Upper lobe of right lung (tissue), 1 donor: Measurements from ENCODE around the gene CTNNA3. TPM values are rescaled to one million over a fixed set of nuclear protein-coding genes. Genes with fewer than 3 reads are reported as not detected.

ENCODE experiments used
- ATAC-seq: fragments of 200-7000 bp; cut with Tn5 transposase; one replicate; pipeline ENCODE4 v1.9.1; 2020; ENCODE audit warnings: mild to moderate bottlenecking, moderate library complexity
- DNase-seq: peaks from one replicate; pipeline ENCODE4 v3.0.0-alpha.2; 2020
- H3K27ac ChIP-seq: fragments of 200-600 bp; one replicate; pipeline ENCODE4 v1.8.0; 2022
- H3K27me3 ChIP-seq: fragments of 200-600 bp; one replicate; pipeline ENCODE4 v1.8.0; 2022; ENCODE audit warnings: mild to moderate bottlenecking
- H3K36me3 ChIP-seq: fragments of 200-600 bp; one replicate; pipeline ENCODE4 v1.8.0; 2022
- H3K4me1 ChIP-seq: fragments of 200-600 bp; one replicate; pipeline ENCODE4 v1.8.0; 2022
- H3K4me3 ChIP-seq: fragments of 200-600 bp; one replicate; pipeline ENCODE4 v1.8.0; 2022; ENCODE audit warnings: mild to moderate bottlenecking
- H3K9me3 ChIP-seq: fragments of 200-600 bp; one replicate; pipeline ENCODE4 v1.8.0; 2022
- intact Hi-C: fragments of 100-400 bp; cut with DNase I; formaldehyde crosslinking; loops from one replicate; pipeline ENCODE4 v1.11.0; 2022
- total RNA-seq: library from RNA; stranded (reverse); fragmentation: NEBNext Ultra II Directional; extraction: Animal tissue kit (Norgen Biotek cat#: 25700); gene quantifications from one replicate; pipeline ENCODE4 v1.2.1, GENCODE V29; 2021
- TF ChIP-seq, protein P1 (sequence below): fragments of 200-600 bp; IDR thresholded peaks from one replicate; pipeline ENCODE4 v1.8.0; 2022; ENCODE audit warnings: antibody characterized with exemption
- donor health status: DM: no; HTN: yes; CAD: no; lungs with severe emphysema.

CTNNA3 gene
- total RNA-seq, 1 donor from 2014 or later = 0.67 TPM

DNA sequence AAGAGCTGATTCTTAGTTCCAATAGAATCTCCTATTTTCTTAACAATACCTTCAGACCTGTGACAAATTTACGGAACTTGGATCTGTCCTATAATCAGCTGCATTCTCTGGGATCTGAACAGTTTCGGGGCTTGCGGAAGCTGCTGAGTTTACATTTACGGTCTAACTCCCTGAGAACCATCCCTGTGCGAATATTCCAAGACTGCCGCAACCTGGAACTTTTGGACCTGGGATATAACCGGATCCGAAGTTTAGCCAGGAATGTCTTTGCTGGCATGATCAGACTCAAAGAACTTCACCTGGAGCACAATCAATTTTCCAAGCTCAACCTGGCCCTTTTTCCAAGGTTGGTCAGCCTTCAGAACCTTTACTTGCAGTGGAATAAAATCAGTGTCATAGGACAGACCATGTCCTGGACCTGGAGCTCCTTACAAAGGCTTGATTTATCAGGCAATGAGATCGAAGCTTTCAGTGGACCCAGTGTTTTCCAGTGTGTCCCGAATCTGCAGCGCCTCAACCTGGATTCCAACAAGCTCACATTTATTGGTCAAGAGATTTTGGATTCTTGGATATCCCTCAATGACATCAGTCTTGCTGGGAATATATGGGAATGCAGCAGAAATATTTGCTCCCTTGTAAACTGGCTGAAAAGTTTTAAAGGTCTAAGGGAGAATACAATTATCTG, 768.6 kb downstream of the CTNNA3 start:
- Histone ChIP-seq H3K9me3 (no peaks in the 10 kb centered on the region), H3K27me3 (peaks cover 51% of the 10 kb centered on the region), H3K4me1 (no peaks in the 10 kb centered on the region), H3K36me3 (no peaks in the 10 kb centered on the region), H3K4me3 (no peak overlapping the region), H3K27ac (no peak overlapping the region)
- ATAC-seq (no peak), DNase-seq (no peak)
- intact Hi-C loops = no loop called here
- TF ChIP-seq, protein P1, sequence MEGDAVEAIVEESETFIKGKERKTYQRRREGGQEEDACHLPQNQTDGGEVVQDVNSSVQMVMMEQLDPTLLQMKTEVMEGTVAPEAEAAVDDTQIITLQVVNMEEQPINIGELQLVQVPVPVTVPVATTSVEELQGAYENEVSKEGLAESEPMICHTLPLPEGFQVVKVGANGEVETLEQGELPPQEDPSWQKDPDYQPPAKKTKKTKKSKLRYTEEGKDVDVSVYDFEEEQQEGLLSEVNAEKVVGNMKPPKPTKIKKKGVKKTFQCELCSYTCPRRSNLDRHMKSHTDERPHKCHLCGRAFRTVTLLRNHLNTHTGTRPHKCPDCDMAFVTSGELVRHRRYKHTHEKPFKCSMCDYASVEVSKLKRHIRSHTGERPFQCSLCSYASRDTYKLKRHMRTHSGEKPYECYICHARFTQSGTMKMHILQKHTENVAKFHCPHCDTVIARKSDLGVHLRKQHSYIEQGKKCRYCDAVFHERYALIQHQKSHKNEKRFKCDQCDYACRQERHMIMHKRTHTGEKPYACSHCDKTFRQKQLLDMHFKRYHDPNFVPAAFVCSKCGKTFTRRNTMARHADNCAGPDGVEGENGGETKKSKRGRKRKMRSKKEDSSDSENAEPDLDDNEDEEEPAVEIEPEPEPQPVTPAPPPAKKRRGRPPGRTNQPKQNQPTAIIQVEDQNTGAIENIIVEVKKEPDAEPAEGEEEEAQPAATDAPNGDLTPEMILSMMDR = no peak

DNA sequence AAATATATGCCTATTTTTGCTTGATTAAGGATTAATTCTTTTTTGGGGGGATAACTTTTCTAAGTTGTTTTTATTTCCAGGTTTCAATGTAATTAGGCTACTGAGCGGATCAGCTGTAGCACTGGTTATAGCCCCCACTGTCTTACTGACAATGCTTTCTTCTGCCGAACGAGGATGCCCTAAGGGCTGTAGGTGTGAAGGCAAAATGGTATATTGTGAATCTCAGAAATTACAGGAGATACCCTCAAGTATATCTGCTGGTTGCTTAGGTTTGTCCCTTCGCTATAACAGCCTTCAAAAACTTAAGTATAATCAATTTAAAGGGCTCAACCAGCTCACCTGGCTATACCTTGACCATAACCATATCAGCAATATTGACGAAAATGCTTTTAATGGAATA, 769.2 kb downstream of the CTNNA3 start:
- TF ChIP-seq, protein P1 = no peak
- H3K36me3 ChIP-seq = no peaks in the 10 kb centered on the region
- no peaks in the 10 kb centered on the region for H3K4me1 ChIP-seq
- peaks cover 51% of the 10 kb centered on the region for H3K27me3 ChIP-seq
- no peak for ATAC-seq
- no peaks in the 10 kb centered on the region for H3K9me3 ChIP-seq
- intact Hi-C loops = no loop called here
- H3K4me3 ChIP-seq = no peak overlapping the region
- no peak for DNase-seq
- H3K27ac ChIP-seq = no peak overlapping the region

DNA sequence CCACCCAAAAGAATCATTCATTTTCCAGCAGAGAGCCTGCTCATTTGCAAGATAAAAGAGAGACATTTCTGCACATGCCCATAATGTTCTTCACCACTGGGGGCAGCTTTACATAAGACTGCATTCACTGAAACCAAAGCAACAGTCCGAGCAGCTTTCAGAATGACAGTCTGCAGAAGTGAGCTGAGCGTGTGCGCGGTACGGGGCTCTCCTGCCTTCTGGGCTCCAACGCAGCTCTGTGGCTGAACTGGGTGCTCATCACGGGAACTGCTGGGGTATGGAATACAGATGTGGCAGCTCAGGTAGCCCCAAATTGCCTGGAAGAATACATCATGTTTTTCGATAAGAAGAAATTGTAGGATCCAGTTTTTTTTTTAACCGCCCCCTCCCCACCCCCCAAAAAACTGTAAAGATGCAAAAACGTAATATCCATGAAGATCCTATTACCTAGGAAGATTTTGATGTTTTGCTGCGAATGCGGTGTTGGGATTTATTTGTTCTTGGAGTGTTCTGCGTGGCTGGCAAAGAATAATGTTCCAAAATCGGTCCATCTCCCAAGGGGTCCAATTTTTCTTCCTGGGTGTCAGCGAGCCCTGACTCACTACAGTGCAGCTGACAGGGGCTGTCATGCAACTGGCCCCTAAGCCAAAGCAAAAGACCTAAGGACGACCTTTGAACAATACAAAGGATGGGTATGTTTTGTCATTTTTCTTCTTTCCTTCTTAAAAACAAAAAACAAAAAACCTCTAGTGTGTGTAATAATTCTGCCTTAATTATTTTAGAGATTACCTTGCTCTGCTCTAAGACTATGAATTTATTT, 769.9 kb downstream of the CTNNA3 start, which contains the start of gene LRRTM3:
Gene LRRTM3, plus strand, starts transcription at position 141 of the 820 bp plus-strand sequence.
- DNase-seq (no peak), ATAC-seq (peak; percentile 94)
- Histone ChIP-seq H3K4me1 (no peaks in the 10 kb centered on the region), H3K27ac (no peak within 1 kb of the TSS), H3K27me3 (peaks cover 49% of the 10 kb centered on the region), H3K9me3 (no peaks in the 10 kb centered on the region), H3K36me3 (no peaks in the 10 kb centered on the region), H3K4me3 (no peak within 1 kb of the TSS)
- intact Hi-C loops = no loop called here
- TF ChIP-seq, protein P1 = peak; percentile 62

DNA sequence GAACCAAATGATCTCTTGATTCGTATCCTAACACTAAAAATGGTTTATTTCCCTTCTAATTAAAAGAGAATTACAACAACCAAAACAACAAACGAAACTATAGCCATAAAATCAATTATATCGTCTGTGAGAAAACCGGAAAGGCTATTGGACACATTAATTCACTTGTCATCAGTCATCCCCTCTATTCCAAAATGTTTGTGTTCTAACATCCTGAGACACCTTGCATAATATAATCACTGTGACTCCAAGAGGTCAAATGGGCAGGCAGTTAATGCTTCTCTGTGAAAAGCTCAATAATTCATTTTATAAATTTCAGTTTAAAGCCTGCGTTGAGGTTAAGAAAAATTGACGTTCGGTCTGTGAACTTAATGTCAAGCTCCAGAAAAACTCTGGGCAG, 770.6 kb downstream of the CTNNA3 start:
- no peak for DNase-seq
- intact Hi-C loops = no loop called here
- no peaks in the 10 kb centered on the region for H3K9me3 ChIP-seq
- H3K4me3 ChIP-seq = no peak overlapping the region
- TF ChIP-seq, protein P1 = no peak
- peaks cover 41% of the 10 kb centered on the region for H3K27me3 ChIP-seq
- H3K27ac ChIP-seq = no peak overlapping the region
- H3K4me1 ChIP-seq = no peaks in the 10 kb centered on the region
- no peak for ATAC-seq
- no peaks in the 10 kb centered on the region for H3K36me3 ChIP-seq

DNA sequence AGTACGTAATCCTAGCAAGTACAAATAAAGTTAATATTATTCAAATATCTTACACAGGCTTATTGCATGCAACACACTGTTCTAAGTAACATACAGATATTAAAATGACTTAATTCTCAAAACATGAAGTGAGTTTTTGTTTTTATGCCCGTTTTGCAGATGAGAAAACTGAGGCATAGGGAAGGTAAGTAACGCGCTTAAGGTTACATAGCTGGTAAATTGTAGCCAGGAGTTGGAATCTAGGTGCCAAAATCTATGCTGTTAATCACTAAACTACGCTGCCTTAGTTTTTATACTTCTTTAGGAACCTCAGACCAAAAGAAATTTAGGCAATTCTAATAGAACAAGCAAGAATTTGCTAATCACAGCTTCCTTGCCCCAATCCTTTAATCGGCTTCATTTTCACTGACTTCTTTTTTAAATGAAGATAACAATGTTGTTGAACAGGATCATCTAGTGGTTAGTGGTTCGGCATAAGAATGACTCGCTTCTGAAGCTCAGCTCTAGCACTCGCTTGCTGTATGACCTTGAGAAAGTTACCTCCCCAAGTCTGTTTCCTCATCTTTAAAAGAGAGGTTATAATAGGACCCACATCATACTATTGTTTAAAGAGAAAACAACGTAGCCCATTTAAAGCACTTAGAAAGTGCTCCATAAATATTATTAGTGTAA, 771.2 kb downstream of the CTNNA3 start:
- H3K9me3 ChIP-seq = no peaks in the 10 kb centered on the region
- no peak overlapping the region for H3K27ac ChIP-seq
- intact Hi-C loops = no loop called here
- no peak for ATAC-seq
- no peak for DNase-seq
- H3K4me3 ChIP-seq = no peak overlapping the region
- no peaks in the 10 kb centered on the region for H3K36me3 ChIP-seq
- H3K27me3 ChIP-seq = peaks cover 37% of the 10 kb centered on the region
- TF ChIP-seq, protein P1 = no peak
- H3K4me1 ChIP-seq = no peaks in the 10 kb centered on the region
